GM19467 (cell line): Measurements from ENCODE around the gene FAM47E.

Experiments used
- ATAC-seq: cut with Tn5 transposase; IDR thresholded peaks from one replicate; pipeline ENCODE4 v1.9.1; 2021; ENCODE audit warnings: mild to moderate bottlenecking, moderate library complexity; ENCODE audit not compliant: unreplicated experiment

FAM47E gene

DNA sequence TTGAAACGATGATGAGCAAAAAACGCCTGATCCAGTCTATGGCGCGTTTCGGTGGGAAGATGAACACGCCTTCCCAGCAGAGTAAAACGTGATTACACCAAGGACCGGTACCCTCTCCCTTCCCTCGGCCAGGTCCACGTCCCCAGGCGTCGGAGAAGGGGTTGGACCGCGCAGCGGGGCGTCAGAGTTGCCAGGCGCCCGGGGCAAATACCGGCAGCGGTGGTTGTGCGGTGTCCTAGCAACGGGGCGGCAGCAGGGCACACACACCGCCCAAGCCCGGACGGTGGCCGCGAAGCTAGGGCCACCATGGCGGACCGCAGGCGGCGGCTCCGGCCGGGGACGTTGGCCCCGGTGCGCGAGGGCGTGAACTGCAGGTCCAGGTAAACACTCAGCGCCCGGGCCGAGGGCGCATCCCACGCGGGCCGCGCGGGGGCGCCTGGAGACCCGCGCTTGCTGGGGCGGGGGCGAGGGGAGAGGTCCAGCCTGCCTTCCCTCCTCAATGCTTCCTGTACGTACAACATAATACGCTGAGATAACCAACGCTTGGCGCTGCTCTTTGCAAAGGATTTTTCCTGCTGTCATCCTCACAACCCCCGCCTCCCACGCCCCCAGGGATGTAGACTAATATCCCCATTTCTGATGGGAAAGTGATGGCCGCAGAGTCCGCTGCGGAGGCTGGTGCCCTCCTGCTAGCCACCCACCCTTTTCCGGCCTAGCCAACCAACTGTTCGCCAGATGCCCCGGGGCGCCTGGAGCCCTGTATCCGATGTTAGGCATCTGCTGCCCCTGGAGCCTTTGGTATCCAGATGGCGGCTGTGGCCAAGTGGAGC is at the start of gene FAM47E:
TSS of gene FAM47E (plus strand) at position 281 of the 830 bp plus-strand sequence. CDS start at position 307, 26 bp downstream.
- no peak for ATAC-seq

DNA sequence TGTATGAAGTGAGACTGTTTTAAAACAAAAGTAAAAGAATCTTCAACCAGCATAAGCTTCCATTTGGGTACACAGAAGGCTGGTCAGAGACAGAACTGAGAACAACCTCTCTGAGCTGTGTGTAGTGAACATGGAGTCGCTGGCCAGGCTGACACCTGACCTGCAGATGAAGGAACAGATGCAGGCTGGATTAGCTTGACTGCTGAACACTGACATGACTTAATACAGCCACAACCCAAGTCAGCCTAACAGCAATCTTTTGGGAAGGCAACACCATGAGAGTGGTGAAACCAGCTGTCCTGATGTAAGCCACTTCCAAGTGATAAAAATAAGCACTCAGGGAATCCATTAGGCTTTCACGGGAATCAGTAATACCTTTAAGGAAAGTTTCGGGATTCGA is 48.0 kb upstream of the FAM47E start:
- ATAC-seq: no peak

- ATAC-seq: no peak
Measured at GRCh38 chr4:76204936-76205335, 46.6 kb upstream of the FAM47E start.

DNA sequence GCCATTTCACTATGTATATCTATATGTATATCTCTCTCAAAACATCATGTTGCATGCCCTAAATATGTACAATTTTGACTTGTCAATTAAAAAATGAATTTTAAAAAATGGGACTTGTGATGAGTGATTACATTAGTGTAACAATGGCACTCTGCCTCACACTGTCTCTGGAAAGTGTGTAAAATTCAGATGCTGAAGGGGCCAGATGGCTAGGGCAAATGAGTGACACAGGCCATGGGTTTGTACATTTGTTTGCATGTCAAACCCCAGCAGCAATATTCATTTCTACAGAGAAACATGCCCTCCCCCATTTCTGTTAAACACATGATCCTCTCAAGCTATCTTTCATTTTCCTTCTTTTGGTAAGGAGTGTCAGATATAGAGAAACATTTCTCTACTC is 46.0 kb upstream of the FAM47E start:
- ATAC-seq: no peak

- no peak for ATAC-seq
Measured at GRCh38 chr4:76206222-76206942, 45.1 kb upstream of the FAM47E start.

DNA sequence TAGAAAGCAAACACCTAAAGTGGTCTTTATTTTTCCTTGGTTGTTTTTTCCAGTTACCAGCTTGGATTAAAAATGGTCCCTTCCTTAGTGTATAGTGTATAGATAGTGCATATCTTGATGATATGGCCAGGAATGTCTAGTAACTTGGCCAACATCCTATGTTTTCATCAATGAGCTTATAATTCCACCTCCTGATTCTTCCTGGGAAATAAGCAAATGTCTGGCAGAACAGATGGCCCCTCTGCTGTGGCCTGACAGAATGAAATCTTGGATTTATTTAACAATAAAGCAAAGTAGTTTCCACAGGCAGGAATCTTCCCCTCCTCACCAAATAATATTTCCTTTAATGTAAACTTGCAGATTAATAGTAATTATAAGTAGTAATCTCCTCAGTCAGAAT is 44.0 kb upstream of the FAM47E start:
- ATAC-seq: no peak

DNA sequence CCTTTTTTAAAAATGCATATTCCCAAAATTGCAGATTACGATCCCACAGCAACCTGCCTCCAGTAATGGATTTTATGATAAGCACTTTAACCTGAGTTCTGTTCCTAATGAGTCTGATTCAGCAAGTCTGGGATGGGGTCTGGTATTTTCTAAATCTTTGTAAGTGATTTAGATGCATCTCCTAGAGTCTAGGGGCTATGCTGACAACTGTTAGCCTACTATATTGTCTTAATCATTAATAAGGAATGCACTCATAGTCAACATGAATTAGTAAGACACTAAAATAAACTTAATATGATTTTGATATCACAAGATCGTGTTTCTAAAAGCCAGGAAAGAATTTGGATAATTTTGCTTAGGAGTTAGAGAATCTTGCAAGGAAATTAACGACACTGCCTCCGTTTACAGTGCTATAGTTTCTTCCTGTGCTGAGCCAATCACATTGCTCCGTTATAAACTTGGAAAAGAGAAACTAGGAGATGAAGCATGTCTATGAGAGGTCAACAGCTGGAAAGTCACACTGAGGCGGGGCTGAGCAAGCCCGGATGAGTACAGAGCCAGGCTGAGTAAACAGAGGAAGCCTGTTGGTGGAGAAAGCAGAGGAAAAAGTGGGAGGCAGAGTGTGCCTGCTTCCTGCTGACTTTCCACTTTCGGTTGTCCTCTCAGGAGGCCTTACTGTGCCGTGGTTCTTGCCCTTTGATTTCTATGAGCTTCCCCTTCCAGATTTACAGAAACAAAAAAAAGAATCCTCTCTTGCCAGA is 43.3 kb upstream of the FAM47E start:
- ATAC-seq: no peak

- ATAC-seq: no peak
Measured at GRCh38 chr4:76209881-76210280, 41.6 kb upstream of the FAM47E start.

DNA sequence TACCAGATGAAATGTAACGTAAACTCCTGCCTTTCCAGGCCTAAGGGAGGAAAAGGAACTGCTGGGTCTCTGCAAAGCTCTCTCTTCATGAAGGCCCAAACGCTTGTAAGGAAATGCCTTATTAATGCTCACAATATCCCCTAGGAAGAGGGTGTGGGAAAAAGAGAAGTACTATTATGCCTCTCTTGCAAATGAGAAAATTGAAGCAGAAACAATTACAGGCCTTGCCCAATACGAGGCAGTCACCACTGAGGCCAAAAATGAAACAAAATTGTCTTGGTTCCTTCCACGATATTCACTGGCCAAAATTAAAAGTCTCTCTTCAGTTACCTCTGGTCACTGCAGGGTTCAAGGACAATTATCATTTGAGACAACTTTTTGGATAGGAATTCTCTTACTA is 41.1 kb upstream of the FAM47E start:
- no peak for ATAC-seq

DNA sequence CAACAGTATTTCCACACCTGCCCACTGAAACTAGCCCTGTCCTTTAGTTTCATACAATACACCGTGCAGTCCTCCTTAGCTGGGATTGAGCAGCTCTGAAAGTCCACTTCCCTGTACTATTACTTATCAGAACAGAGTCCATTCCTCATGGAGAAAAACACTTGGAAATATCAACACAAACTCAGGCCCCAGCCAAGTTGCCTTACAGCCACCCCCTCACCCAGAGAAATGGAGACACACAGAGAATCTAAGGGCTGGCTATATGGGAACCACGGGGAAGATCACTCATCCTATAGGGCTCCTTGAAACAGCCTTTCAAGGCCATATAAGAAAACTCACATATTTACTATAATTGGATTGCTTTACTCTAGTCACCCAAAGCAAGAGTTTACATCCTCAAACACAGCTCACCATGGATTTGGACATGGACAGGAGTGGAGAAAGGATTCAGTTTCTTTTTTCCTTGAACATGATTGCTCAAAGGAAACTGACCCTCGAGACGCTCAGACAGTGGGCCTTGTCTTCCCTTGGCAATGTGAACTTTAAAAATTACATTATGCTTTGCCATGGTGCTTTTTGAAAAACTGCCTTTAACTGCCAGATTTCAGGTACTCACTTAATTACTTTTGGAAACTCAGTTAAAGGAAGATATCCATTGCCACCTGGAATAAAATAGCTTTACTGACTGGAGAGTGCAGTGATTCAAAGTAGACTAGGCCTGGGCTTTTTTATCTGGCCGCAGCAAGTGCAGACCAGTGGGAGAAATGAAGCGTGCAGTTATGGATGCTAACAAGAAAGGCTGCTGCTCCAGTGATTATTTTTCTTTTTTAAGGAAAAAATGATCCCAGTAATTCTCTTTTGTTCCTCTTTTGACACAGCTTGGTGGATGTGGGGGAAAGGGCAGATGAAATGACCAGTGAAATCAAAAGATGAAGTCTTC is 39.5 kb upstream of the FAM47E start:
- no peak for ATAC-seq

- ATAC-seq: no peak
Measured at GRCh38 chr4:76212851-76213414, 38.6 kb upstream of the FAM47E start.

GRCh38 chr4:76213415-76214176 is 37.9 kb upstream of the FAM47E start, which contains the start of gene SCARB2:
Gene SCARB2, minus strand, starts transcription at chr4:76213824. Its CDS starts 281 bp downstream, at chr4:76213543.
- ATAC-seq: peak; percentile 72

DNA sequence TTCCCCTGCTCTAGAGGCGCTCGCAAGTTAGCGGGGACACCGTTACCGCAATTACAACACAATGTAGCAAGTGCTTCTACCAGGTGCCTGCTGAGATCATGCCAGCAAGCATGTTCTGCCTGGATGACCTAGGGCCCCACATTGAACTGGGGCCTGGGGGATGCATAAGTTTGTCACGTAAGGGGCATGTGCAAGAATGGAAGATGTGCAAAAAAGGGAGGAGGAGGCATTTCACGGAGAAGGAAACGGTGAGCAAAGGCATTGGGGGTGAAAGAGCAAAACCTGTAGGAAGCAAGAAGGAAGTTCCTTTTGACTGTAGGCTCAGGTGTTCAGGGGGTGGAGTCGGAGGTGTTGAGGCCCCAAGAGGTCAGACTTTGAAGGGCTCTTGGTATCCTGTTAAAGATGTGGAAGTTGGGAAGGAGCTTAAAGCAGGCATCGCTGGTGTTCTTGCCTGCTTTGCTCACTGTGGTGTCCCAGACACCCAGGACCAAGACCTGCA is 37.3 kb upstream of the FAM47E start:
- ATAC-seq: peak; percentile 52

- no peak for ATAC-seq
Measured at GRCh38 chr4:76215077-76215476, 36.4 kb upstream of the FAM47E start.

DNA sequence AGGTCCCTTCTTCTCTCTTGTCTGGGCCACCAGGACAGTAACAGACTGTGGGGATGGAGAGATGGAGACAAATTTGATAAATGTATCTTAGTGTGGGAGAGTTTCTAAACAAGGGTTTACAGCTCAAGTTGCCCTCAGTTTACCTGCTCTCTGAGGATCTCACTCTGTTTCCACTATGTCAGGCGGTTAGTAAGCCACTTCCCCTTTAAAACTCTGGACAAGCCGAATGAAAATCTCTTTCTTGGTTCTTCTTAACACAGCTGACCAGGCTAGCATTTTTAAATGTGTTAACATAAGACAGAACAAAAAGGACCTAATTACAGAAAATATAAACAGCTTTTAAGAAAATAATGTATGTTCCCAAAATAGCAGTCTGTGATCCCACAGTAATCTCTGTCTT is 35.0 kb upstream of the FAM47E start:
- no peak for ATAC-seq

DNA sequence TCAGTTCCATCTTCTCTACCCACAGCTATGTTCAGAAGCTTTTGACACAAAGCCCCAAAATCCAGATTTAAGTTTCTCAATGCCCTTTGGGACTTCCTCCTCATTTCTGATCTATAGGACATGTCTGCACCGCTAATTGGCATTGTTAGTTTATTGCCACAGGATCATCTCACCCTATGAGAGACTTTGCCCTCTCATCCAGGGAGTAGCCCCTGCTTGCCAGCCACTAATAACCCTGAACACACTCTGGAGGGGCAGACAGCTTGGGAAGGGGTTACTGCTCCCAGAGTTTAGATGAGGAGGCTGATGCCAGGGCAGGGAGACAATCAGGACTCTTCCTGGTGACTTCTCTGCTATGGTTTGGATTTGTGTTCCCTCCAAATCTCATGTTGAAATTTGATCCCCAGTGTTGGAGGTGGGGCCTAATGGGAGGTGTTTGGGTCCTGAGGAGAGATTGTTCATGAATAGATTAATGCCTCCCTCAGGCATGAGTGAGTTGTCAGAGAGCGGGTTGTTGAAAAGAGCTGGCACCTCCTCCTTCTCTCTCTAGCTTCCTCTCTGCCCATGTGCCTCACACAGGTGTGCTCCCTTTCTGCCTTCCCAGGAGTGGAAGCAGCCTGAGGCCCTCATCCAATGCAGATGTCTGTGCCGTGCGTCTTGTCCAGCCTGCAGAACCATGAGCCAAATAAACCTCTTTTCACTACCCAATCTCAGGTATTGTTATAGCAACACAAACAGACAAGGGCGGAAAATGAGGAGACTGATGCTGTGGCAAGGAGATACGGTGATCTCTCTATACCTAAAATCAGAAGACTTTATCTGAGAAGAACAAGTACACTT is 34.3 kb upstream of the FAM47E start:
- ATAC-seq: no peak

- ATAC-seq: no peak
Measured at GRCh38 chr4:76219299-76220055, 32.0 kb upstream of the FAM47E start.
